Astrocyte of the cerebellum (primary cell): ENCODE measurements around the gene SRSF5.

Source experiments
- DNase-seq: peaks from one replicate; pipeline ENCODE4 v3.0.0-alpha.2; 2011; ENCODE audit warnings: low read depth
- H3K4me3 ChIP-seq: 2 replicates; pipeline ENCODE4 v1.5.1; 2011; ENCODE audit warnings: mild to moderate bottlenecking, low read depth, low read length, moderate library complexity
- in situ Hi-C: cut with HindIII; loops from 2 replicates; pipeline ENCODE4 v1.10.0; 2017; ENCODE audit warnings: low sequenced_read_pairs
- TF ChIP-seq, protein P1 (sequence below): IDR thresholded peaks from 2 replicates; pipeline ENCODE4 v1.5.1; 2012; ENCODE audit warnings: low read length, low read depth, moderate library complexity, mild to moderate bottlenecking; ENCODE audit errors: missing control alignments

The SRSF5 gene

DNA sequence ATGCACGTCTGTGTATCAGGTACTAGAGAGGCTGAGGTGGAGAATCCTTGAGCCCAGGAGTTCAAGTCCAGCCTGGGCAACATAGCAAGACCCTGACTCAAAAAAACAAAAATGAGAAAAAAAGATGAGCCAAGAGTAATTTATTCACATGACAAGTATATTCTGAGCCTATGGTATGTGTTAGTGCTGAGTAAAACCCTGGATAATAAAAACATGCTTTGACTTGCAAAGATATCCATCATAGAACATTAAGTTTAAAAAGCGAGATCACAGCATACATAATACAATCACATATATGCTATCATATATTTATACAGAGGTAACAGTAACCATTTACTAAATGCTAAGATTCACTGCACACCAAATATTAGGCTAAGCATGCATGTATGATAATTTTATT is 54.0 kb downstream of the SRSF5 start:
- TF ChIP-seq, protein P1, sequence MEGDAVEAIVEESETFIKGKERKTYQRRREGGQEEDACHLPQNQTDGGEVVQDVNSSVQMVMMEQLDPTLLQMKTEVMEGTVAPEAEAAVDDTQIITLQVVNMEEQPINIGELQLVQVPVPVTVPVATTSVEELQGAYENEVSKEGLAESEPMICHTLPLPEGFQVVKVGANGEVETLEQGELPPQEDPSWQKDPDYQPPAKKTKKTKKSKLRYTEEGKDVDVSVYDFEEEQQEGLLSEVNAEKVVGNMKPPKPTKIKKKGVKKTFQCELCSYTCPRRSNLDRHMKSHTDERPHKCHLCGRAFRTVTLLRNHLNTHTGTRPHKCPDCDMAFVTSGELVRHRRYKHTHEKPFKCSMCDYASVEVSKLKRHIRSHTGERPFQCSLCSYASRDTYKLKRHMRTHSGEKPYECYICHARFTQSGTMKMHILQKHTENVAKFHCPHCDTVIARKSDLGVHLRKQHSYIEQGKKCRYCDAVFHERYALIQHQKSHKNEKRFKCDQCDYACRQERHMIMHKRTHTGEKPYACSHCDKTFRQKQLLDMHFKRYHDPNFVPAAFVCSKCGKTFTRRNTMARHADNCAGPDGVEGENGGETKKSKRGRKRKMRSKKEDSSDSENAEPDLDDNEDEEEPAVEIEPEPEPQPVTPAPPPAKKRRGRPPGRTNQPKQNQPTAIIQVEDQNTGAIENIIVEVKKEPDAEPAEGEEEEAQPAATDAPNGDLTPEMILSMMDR: no peak
- no peak overlapping the region for H3K4me3 ChIP-seq
- DNase-seq: no peak
- in situ Hi-C loops: loop anchor here (25.0 kb wide), 1 partner anchor 216 kb away; no protein-coding TSS in a partner anchor
